ENCODE data around the gene A4GNT. TPM values are rescaled to one million over a fixed set of nuclear protein-coding genes. Genes with fewer than 3 reads are reported as not detected.
"Not testable (repeated sequence)": the region's sequence is repeated elsewhere in the genome, so short reads cannot be mapped to it uniquely, and the experiment has no call there.

Gene A4GNT
- total RNA-seq, 1 experiment from 2014 or later, result not detected

DNA sequence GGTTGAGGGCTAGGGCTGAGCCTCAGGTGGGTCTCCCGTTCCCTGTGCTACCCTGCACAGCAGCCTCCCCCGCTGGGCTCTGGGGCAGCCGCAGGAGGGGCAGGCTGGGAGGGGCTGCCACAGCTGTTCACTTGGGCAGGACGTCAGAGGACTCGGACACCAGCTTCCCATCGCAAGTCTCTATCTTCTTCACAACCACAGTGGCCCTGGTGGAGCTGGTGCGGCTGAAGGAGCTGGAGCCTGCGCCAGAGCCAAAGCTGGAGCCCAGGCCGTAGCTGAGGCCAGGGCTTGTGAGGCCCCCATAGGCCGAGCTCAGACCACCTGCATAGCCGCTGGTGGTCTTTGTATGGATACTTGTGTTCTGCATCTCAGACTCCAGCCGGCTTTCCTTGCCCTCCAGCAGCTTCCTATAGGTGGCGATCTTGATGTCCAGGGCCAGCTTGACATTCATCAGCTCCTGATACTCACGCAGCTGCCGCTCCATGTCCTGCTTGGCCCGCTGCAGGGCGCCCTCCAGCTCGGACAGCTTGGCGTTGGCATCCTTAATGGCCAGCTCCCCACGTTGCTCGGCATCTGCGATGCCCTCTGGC lies 30.7 kb downstream of the A4GNT start:
- DNase-seq; H3K36me3 Mint-ChIP-seq (ENCODE audit: insufficient read depth, unreplicated experiment); H3K27me3 ChIP-seq (replicated peaks; ENCODE audit: control insufficient read depth, insufficient read depth, low read length); H3K27ac Mint-ChIP-seq (ENCODE audit: unreplicated experiment); H3K4me3 Mint-ChIP-seq (ENCODE audit: unreplicated experiment); H3K4me1 Mint-ChIP-seq (ENCODE audit: low read depth, unreplicated experiment); BruUV-seq (replicated peaks); POLR2A ChIA-PET; H3K9me3 Mint-ChIP-seq (ENCODE audit: unreplicated experiment); H3K9me3 ChIP-seq; H3K4me1 ChIP-seq; H3K36me3 ChIP-seq (ENCODE audit: control insufficient read depth, insufficient read depth, low read length); H3K27me3 Mint-ChIP-seq (ENCODE audit: insufficient read depth, unreplicated experiment); H3K4me3 ChIP-seq (ENCODE audit: low read depth, low read length): not testable (repeated sequence)
- intact Hi-C loops (cut with micrococcal nuclease; ENCODE audit: unreplicated experiment), result loop anchor here (2.0 kb wide), 1 partner anchor 17 kb away; no protein-coding TSS in a partner anchor
- CTCF ChIA-PET, result interaction anchor here (0.9 to 1.2 kb wide), 3 partner anchors 15 to 19 kb away, joined by 4 read pairs; no protein-coding TSS in a partner anchor
- TF ChIP-seq CTCF (IDR thresholded peaks at IDR 0.05; ENCODE audit: insufficient read depth in 1 of 2, low read depth in 1 of 2, low read length in 1 of 2, severe bottlenecking in 1 of 2, unreplicated experiment in 1 of 2), result peak in 1 of 2 experiments; percentile 24

DNA sequence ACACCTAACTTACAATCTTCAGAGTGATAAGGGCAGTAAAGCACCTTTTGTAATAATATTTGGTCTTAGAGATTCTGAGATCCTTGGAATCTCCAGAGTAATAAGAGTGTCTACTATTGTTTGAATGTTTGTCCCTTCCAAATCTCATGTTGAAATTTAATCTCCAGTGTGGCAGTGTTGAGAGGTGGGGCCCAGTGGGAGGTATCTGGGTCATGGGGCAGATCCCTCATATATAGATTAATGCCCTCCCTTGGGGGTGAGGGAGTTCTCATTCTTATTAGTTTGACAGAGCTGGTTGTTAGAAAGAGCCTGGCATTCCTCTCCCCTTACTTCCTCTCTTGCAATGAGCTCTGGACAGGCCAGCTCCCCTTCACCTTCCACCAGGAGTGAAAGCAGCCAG lies 32.8 kb downstream of the A4GNT start:
- POLR2A ChIA-PET, result interaction anchor here (0.6 kb wide), 1 partner anchor 847 kb away, joined by 3 read pairs; the partner anchor contains the start of gene FOXL2

More for the DNA sequence above, 32.8 kb downstream of the A4GNT start:
- H3K27me3 Mint-ChIP-seq (ENCODE audit: insufficient read depth, unreplicated experiment), result no peaks in the 10 kb centered on the region
- H3K4me3 Mint-ChIP-seq (ENCODE audit: unreplicated experiment), result no peak overlapping the region
- no peak for TF ChIP-seq CTCF (IDR thresholded peaks at IDR 0.05; ENCODE audit: insufficient read depth in 1 of 2, low read depth in 1 of 2, low read length in 1 of 2, severe bottlenecking in 1 of 2, unreplicated experiment in 1 of 2)
- no peaks in the 10 kb centered on the region for H3K36me3 Mint-ChIP-seq (ENCODE audit: insufficient read depth, unreplicated experiment)
- Histone ChIP-seq H3K27me3 (replicated peaks; ENCODE audit: control insufficient read depth, insufficient read depth, low read length) (no peaks in the 10 kb centered on the region), H3K36me3 (ENCODE audit: control insufficient read depth, insufficient read depth, low read length) (no peaks in the 10 kb centered on the region), H3K9me3 (no peaks in the 10 kb centered on the region), H3K4me3 (ENCODE audit: low read depth, low read length) (no peak overlapping the region), H3K4me1 (no peaks in the 10 kb centered on the region)
- no TSS peak for BruUV-seq (replicated peaks)
- no peak for DNase-seq
- intact Hi-C loops (cut with micrococcal nuclease; ENCODE audit: unreplicated experiment), result no loop called here
- CTCF ChIA-PET, result no interaction called here
- H3K4me1 Mint-ChIP-seq (ENCODE audit: low read depth, unreplicated experiment), result no peaks in the 10 kb centered on the region
- no peaks in the 10 kb centered on the region for H3K9me3 Mint-ChIP-seq (ENCODE audit: unreplicated experiment)
- H3K27ac Mint-ChIP-seq (ENCODE audit: unreplicated experiment), result no peak overlapping the region

Measured in Caco-2 (cell line).